Panc1 (cell line): ENCODE results near the gene FUCA2. TPM values are rescaled to one million over a fixed set of nuclear protein-coding genes. Genes with fewer than 3 reads are reported as not detected.

Experiments
- ATAC-seq: fragments of 200-7000 bp; cut with Tn5 transposase; 2 replicates; pipeline ENCODE4 v1.9.1; 2020; ENCODE audit warnings: mild to moderate bottlenecking, moderate library complexity
- BruUV-seq: library from RNA; stranded (reverse); fragments of 400-500 nt; replicated peaks from 2 replicates; lab custom pipeline; 2021; lab: Mats Ljungman, UMichigan
- CTCF ChIA-PET: fragments of 300-600 bp; sonication (Branson Sonifier 250); formaldehyde crosslinking; loops from one replicate; lab custom pipeline; 2022; ENCODE audit warnings: antibody characterized with exemption; lab: Charles Lee
- POLR2A ChIA-PET: fragments of 300-600 bp; sonication (Branson Sonifier 250); formaldehyde crosslinking; loops from one replicate; lab custom pipeline; 2022; ENCODE audit warnings: antibody characterized with exemption; lab: Charles Lee
- DNase-seq: peaks from one replicate; pipeline ENCODE4 v3.0.0-alpha.2; 2010; ENCODE audit warnings: low read depth, low spot score
- H3K27ac ChIP-seq: 2 replicates; pipeline ENCODE4 v1.5.1; 2011; ENCODE audit warnings: mild to moderate bottlenecking, low read length, inconsistent platforms
- H3K27me3 ChIP-seq: fragments of 200-500 bp; sonication (Bioruptor generic); 2 replicates; pipeline ENCODE4 v1.6.0; 2014; ENCODE audit warnings: low read length, inconsistent platforms; ENCODE audit not compliant: control insufficient read depth, insufficient read depth
- H3K36me3 ChIP-seq: fragments of 200-500 bp; sonication (Bioruptor generic); 2 replicates; pipeline ENCODE4 v1.5.1; 2014; ENCODE audit warnings: inconsistent platforms, mild to moderate bottlenecking, low read length, moderate library complexity; ENCODE audit not compliant: control insufficient read depth, insufficient read depth
- H3K4me1 ChIP-seq: 2 replicates; pipeline ENCODE4 v1.5.1; 2011; ENCODE audit warnings: inconsistent platforms, mild to moderate bottlenecking, low read length, moderate library complexity; ENCODE audit not compliant: control insufficient read depth, insufficient read depth
- H3K4me3 ChIP-seq, 2 experiments: 2 replicates each; pipeline ENCODE4 v1.5.1; 2011 to 2012; ENCODE audit warnings: low read depth in 2 of 2, low read length in 2 of 2, mild to moderate bottlenecking in 2 of 2, inconsistent platforms in 1 of 2, moderate library complexity in 1 of 2
- H3K9me3 ChIP-seq: fragments of 200-500 bp; sonication (Bioruptor generic); 2 replicates; pipeline ENCODE4 v1.5.1; 2014; ENCODE audit warnings: low read depth, mild to moderate bottlenecking, inconsistent platforms, low read length, moderate library complexity; ENCODE audit not compliant: control insufficient read depth, insufficient read depth
- POLR2AphosphoS5 ChIP-seq: IDR thresholded peaks from 2 replicates; pipeline ENCODE4 v1.6.1; 2012; ENCODE audit warnings: mild to moderate bottlenecking, low read depth, low read length, moderate library complexity
- SIN3A ChIP-seq: IDR thresholded peaks from 2 replicates; pipeline ENCODE4 v1.6.1; 2012; ENCODE audit warnings: low read depth, mild to moderate bottlenecking, low read length, moderate library complexity, borderline replicate concordance; ENCODE audit not compliant: insufficient read depth
- TCF7L2 ChIP-seq: IDR thresholded peaks from 2 replicates; pipeline ENCODE4 v1.6.1; 2011; ENCODE audit warnings: mild to moderate bottlenecking, low read depth, low read length, inconsistent platforms
- in situ Hi-C: cut with HindIII; loops from 2 replicates; pipeline ENCODE4 v1.10.0; 2016; ENCODE audit warnings: low sequenced_read_pairs, low pct_unique_long_range_greater_than_20kb
- intact Hi-C: fragments of 100-400 bp; cut with micrococcal nuclease; formaldehyde crosslinking; loops from one replicate; pipeline ENCODE4 v1.10.0; 2022; ENCODE audit not compliant: unreplicated experiment
- total RNA-seq: library from RNA; stranded (reverse); gene quantifications from one replicate; pipeline ENCODE4 v1.2.1, GENCODE V29; 2021; ENCODE audit not compliant: unreplicated experiment
- TF ChIP-seq, protein P1 (sequence below), 2 experiments: IDR thresholded peaks; 2 replicates each; pipeline ENCODE4 v1.6.1; 2011 to 2012; ENCODE audit warnings: low read depth in 2 of 2, control low read depth in 1 of 2, low read length in 1 of 2, mild to moderate bottlenecking in 1 of 2, moderate library complexity in 1 of 2; ENCODE audit not compliant: insufficient read depth in 1 of 2
- TF ChIP-seq, protein P2 (sequence below): fragments of 450-650 bp; IDR thresholded peaks from 2 replicates; pipeline ENCODE4 v1.5.1; 2017; ENCODE audit warnings: mild to moderate bottlenecking

FUCA2 gene
- total RNA-seq, 1 experiment from 2014 or later: 68.1 TPM

DNA sequence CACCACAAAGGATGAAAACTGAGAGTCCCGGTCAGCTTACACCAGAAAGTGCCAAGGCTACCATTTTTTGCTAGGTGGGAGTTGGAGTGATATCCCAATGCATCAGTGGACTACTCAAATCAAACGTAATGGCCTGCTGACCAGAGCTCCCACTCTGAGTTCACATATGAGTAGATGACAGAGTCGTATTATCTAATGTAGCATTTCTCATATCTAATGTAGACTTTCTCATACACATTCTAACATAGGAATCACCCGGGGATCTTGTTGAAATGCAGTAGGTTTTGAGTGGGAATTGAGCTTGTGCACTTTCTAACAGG lies 38.4 kb upstream of the FUCA2 start:
- in situ Hi-C loops (no loop called here), intact Hi-C loops (no loop called here)
- no peak for ATAC-seq
- no TSS peak for BruUV-seq
- no peak overlapping the region for H3K4me3 ChIP-seq
- no peak for DNase-seq
- peaks cover 13% of the 10 kb centered on the region for H3K4me1 ChIP-seq
- no peaks in the 10 kb centered on the region for H3K36me3 ChIP-seq
- no peaks in the 10 kb centered on the region for H3K27me3 ChIP-seq
- POLR2A ChIA-PET: interaction anchor here (0.6 kb wide), 1 partner anchor 1085 kb away, joined by 3 read pairs; no protein-coding TSS in a partner anchor
- H3K9me3 ChIP-seq: no peaks in the 10 kb centered on the region
- no peak for TF ChIP-seq TCF7L2
- TF ChIP-seq POLR2AphosphoS5: no peak
- no peak for TF ChIP-seq SIN3A
- TF ChIP-seq, protein P1, sequence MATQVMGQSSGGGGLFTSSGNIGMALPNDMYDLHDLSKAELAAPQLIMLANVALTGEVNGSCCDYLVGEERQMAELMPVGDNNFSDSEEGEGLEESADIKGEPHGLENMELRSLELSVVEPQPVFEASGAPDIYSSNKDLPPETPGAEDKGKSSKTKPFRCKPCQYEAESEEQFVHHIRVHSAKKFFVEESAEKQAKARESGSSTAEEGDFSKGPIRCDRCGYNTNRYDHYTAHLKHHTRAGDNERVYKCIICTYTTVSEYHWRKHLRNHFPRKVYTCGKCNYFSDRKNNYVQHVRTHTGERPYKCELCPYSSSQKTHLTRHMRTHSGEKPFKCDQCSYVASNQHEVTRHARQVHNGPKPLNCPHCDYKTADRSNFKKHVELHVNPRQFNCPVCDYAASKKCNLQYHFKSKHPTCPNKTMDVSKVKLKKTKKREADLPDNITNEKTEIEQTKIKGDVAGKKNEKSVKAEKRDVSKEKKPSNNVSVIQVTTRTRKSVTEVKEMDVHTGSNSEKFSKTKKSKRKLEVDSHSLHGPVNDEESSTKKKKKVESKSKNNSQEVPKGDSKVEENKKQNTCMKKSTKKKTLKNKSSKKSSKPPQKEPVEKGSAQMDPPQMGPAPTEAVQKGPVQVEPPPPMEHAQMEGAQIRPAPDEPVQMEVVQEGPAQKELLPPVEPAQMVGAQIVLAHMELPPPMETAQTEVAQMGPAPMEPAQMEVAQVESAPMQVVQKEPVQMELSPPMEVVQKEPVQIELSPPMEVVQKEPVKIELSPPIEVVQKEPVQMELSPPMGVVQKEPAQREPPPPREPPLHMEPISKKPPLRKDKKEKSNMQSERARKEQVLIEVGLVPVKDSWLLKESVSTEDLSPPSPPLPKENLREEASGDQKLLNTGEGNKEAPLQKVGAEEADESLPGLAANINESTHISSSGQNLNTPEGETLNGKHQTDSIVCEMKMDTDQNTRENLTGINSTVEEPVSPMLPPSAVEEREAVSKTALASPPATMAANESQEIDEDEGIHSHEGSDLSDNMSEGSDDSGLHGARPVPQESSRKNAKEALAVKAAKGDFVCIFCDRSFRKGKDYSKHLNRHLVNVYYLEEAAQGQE (IDR thresholded peaks at IDR 0.05; ENCODE audit: insufficient read depth in 1 of 2, low read depth in 2 of 2, low read length in 1 of 2): no peak
- TF ChIP-seq, protein P2, sequence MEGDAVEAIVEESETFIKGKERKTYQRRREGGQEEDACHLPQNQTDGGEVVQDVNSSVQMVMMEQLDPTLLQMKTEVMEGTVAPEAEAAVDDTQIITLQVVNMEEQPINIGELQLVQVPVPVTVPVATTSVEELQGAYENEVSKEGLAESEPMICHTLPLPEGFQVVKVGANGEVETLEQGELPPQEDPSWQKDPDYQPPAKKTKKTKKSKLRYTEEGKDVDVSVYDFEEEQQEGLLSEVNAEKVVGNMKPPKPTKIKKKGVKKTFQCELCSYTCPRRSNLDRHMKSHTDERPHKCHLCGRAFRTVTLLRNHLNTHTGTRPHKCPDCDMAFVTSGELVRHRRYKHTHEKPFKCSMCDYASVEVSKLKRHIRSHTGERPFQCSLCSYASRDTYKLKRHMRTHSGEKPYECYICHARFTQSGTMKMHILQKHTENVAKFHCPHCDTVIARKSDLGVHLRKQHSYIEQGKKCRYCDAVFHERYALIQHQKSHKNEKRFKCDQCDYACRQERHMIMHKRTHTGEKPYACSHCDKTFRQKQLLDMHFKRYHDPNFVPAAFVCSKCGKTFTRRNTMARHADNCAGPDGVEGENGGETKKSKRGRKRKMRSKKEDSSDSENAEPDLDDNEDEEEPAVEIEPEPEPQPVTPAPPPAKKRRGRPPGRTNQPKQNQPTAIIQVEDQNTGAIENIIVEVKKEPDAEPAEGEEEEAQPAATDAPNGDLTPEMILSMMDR: no peak
- H3K27ac ChIP-seq: no peak overlapping the region
- CTCF ChIA-PET: no interaction called here

DNA sequence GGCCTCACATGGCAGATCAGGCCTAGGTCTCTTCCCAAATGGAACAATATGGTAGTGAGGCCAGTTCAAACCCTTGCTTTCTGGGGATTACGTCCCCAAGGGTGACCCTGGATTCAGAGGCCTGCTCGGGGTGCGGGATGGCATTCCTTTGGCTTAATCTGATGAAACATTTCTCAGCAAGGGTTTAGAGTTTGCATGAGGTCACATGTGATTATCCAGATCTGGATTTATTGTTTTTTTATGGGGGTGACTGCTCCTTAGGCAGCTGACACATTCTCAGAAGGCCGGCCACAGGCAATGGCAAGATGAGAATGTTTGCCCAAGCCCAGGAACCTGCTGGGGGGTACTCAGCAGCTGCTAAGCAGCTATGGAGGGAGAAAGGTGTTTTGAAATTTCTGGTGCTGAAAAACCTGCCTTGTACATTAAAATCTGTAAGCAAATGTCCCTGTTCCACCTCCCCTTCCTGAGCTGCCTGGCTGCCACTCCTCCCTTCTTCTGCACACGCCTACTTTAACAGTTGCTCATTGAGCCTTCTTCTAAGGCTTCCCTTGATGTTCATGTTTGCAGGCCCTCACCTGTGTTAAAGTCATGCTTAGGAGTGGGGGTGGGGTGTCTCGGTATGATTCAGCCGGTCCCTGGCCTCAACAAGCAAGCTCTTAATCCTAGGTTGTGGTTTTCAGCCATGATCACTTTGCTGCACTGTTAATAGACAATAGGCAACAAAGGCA lies 37.9 kb upstream of the FUCA2 start:
- no TSS peak for BruUV-seq
- ChIA-PET CTCF (no interaction called here), POLR2A (interaction anchor here (0.6 kb wide), 1 partner anchor 1084 kb away, joined by 3 read pairs; no protein-coding TSS in a partner anchor)
- in situ Hi-C loops: no loop called here
- TF ChIP-seq, protein P1 (IDR thresholded peaks at IDR 0.05; ENCODE audit: insufficient read depth in 1 of 2, low read depth in 2 of 2, low read length in 1 of 2): no peak
- no peak for TF ChIP-seq SIN3A
- no peak for TF ChIP-seq POLR2AphosphoS5
- TF ChIP-seq, protein P2: no peak
- no peak for TF ChIP-seq TCF7L2
- ATAC-seq: 0 out of 2 replicates have a peak, but pooled peaks have one; percentile 26
- intact Hi-C loops: no loop called here
- no peaks in the 10 kb centered on the region for H3K36me3 ChIP-seq
- no peak for DNase-seq
- H3K4me1 ChIP-seq: peaks cover 9% of the 10 kb centered on the region
- no peak overlapping the region for H3K27ac ChIP-seq
- no peak overlapping the region for H3K4me3 ChIP-seq
- no peaks in the 10 kb centered on the region for H3K9me3 ChIP-seq
- H3K27me3 ChIP-seq: no peaks in the 10 kb centered on the region
